HG03469 (cell line): ENCODE measurements around the gene STK4.

ENCODE experiments used
- ATAC-seq: cut with Tn5 transposase; IDR thresholded peaks from one replicate; pipeline ENCODE4 v1.9.1; 2021; ENCODE audit warnings: mild to moderate bottlenecking, moderate library complexity, moderate number of reproducible peaks; ENCODE audit not compliant: unreplicated experiment

STK4 gene

DNA sequence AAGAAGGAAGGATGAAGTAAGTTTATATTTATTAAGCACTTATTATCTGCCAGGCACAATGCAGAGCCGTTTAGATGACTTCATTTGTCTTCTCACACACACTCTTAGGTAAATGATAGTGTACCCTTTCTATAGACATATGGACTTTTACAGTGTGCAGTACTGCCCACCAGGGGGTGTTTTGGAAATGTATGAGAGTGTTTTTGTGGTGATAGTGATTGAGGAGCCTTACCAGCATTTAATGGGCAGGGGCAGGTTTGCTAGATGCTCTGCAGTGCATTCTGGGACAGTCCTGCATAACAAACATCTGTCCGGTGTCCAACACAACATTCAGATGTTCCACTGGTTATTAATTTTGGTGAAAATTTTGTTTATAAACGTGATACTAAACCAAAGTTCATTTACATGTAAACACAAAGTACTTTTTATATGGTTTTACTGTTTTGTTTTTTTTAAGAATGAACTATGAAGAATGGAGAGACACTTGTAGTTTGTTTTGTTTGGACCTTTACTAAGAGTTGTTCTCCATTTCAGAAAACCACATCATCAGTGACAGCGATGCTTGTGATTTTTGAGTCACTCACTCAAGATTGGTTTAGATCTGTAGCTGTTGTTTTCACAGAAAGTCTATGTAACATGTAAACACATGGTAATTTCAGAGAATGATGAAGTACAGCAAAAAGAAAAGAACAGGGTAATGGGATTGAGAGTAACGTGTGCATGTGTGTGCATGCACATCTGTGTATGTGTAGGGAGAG, 114.7 kb downstream of the STK4 start:
- no peak for ATAC-seq

DNA sequence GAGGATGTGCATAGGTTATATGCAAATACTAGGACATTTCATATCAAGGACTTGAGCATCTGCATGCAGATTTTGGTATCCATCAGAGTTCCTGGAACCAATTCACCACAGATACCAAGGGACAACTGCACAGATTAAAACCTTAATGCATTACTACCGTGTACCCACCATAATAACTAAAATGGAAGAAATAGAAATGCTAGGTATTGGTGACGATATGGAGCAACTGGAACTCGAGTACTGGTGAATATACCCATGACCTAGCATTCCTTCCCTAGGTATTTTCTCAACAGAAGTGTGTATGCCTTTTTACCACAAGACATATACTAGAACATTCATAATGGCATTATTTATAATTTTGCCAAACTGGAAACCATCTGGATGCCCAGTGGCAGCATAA, 116.2 kb downstream of the STK4 start:
- ATAC-seq: no peak

DNA sequence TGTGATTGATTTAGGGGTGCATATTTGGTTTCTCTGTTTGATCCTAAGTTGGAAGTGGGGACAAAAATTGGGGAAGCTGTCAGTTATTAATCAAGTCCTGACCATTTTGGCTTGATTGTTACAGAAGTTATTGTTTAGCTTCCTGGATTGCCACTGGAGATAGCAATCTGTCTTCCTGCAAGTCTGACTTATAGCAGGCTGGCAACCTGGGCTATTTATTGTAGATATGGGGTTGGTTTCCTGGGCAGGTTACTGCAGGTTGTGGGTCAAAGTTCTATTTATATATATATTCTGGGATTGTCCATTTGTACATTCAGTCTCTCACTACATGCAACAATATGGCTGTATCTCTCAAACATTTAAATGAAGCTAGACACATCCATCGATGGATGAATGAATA, 116.8 kb downstream of the STK4 start:
- no peak for ATAC-seq

DNA sequence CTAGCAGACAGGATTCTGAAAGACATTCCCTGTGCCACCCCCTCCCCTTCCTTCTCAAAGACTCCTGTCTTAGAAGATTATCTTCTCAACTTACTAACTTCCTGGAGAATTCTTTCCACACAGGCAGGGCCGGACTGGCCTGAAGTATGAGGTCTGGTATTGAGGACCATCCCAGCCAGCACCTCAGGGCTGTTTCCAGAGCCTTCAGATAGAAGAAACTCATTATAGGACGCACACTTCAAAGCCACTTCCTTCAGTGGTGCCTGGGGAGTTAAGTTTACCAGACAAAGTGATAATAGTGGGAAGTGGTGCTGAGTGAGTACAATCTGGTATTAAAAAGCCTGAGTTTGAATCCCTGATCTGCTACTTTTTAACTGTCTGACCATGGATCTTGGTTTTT, 119.0 kb downstream of the STK4 start:
- no peak for ATAC-seq

DNA sequence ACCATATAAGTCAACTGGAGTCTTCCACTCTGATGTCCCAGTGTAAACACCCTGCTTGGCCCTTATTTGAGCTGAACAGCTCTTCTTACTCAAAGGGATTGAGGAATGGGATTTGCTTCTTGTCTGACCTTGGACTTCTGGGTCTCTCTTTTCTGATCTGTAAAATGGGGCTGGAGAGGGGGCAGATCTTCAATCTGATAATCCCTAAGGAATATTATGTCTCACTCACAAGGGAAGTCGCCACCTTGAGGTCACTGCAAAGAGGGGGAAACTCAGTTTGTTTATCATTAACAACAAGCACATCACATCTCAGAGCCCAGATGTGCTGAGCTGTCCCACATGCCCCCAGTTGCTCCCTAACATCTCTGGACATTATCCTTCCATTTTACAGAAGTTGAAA, 119.6 kb downstream of the STK4 start:
- ATAC-seq: no peak

DNA sequence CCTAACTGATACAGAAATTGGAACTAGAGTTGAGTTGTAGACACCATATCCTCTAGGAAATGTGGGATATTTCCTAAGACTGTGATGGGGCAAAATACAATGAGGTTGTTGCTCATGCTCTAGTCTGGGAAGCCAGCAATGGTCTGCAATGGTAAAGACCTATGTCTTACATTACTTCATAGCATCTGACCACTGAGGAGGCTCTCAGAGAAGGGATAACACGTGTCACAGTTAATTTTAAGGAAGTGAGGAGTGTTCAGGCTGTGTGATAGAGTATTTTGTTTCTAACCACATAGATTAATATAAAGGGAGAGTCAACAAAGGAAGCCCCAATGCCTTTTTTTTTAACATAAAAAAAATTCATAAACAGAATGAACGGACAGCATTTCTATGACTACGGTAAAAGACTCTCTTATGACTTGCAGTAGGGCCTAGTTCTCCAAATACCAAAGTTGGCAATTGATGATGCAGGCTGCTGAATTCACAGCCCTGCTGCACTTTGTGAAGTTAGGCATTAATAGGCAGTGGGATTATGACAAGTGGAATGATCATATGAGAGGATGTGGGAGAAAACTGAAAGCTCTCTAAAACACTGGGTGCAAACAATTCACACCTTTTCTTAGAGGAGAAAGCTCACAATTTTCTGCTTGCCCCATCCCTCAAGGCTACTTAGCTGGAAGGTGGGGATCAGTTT, 120.9 kb downstream of the STK4 start:
- ATAC-seq: no peak

DNA sequence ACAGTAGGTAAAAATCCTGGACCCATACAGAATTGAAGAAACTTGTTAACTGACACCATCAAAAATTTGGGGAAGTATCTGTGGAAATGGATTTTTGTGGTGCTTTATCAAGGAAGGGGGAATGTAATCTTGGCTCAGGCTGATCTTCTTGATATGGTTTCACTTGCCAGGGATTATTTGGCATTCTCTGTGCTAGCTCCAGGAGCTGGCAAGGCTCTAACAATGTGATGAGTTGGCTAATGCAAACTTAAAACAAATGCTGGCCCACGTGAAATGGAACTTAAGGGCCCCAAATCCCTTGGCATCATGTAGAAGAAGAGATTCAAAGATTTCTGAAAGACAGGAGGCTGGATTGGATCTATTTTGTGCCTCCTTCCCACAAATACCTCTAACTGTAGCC, 121.5 kb downstream of the STK4 start:
- no peak for ATAC-seq

DNA sequence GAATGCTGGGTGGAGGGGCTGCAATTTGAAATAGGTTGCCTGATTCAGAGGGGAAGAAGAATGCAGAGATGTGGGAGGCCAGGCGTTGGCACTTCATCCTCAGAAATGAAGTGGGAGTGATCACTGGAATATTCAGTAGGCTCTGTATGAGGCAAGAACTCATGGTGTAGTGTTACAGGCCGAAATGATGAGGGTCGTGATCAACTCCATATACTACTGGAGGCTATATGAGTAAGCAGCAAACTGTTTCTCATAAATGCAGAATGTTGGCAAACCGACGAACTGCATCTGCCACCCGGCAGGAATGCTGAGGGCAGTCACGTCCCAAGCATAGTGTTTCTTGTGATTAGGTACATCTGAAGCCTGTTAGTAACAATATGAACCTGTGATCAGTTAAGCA, 121.9 kb downstream of the STK4 start:
- ATAC-seq: no peak

DNA sequence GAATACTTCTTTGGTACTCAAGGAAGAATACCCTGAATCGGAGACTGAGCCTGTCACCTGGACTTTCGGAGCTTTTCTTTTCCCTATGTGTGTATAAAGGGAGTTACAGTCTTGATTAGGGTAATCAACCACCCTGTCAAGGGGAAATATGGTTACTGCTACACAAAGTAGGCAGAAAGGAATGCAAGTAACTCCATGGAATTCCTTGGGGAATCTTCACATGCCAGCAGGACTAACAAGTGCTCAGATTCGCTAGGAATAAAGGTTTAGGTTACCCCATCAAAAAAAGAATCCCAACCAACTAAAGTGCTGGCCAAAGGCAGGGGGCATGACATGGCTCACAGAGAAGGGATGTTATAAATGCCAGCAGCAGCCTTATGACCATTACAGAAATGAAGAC, 124.2 kb downstream of the STK4 start:
- ATAC-seq: no peak

DNA sequence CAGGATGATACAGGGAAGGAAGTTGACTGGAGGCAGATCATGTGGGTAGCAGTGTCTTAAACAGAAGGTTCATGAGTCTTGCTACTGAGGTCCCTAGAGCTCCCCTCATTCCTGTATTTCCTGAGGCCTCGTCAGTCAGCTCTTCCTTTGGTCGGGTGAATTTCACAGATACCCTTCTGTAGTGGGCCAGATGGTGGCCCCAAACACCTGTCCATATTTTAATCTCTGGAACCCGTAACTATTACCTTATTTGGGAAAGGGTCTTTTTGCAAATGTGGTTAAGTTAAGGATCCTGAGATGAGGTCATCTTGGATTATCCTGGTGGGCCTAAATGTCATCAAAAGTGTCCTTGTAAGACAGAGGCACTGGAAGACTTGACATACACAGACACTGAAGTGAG, 125.1 kb downstream of the STK4 start:
- no peak for ATAC-seq

DNA sequence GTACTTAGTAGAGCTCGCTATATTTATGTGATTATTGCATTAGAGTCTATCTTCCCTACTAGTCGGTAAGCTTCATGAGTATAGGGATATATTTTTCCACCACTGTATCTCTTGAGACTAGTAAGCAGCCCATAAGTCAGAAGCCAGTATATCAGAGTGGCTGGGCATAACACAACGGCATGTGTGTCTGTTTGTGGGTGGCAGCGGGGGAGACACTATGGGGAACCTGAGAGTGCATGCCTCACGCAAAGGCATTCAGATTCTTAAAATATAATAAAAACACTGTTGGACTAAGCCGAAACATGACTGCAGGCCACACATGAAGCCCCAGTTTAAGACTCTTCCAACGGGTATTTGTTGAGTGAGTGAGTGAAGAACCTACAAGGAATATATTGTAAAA, 126.6 kb downstream of the STK4 start:
- ATAC-seq: no peak

DNA sequence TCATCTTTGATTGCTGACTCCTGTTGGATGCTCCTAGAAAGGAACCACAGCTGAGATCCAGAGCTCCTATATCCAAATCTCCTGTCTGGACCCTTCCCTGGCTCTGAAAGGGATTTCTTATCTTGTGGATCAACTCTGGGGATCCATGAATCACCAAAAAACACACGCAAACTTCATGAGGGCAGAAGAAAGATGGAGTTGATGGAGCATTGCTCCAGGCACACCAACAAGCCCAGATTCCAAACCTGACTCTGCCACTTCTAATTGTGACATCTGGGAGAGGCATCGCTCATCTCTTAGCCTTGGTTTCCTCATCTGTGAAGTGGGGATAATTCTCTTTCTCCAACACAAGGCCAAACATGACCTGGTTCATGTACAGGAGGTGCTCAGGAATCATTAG, 127.9 kb downstream of the STK4 start:
- ATAC-seq: no peak

DNA sequence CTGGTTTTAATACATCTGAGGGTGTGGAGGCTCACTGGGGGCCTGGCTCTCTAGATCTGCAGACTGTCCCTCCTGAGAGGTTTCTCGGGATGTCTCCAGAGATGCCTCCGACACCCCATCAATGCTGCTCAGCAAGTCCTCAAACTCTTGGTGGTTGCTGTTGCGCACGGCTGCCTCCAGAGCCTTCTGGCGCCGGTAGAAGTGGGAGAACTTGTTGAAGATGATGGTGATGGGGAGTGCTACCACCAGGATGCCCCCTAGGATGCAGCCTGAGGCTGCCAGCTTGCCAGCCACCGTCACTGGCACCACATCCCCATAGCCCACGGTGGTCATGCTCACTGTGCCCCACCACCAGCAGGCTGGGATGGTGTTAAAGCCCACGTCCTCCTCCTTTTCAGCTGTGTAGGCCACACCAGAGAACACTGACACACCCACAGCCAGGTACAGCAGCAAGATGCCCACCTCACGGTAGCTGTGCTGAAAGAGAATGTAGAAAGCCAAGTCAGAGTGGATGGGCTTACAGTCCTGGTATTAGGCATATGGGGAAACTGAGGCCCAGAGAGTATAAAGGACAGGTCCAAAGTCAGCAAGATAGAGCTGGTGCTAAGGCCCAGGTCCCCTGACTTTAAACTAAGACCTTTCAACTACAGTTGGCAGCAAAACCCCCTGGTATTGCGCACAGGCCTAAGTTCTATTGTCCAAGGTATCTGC, 128.7 kb downstream of the STK4 start:
- ATAC-seq: no peak

DNA sequence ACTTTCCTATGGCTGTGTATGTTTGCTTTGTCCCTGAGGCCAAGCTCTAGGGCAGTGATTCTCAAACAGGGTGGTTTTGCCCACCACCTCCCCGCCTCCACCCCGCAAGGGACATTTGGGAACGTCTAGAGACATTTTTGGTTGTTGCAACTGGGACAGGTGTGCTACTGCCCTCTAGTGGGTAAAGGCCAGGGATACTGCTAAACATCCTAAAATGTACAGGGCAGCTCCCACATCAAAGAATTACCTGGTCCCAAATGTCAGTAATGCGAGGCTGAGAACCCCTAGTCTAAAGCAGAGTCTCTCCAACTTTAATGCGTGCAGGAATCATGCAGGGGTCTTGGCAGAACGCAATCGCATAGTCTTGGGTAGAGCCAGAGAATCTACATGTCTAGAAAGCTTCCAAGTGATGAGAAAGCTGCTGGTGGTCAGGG, 129.5 kb downstream of the STK4 start:
- ATAC-seq: no peak

DNA sequence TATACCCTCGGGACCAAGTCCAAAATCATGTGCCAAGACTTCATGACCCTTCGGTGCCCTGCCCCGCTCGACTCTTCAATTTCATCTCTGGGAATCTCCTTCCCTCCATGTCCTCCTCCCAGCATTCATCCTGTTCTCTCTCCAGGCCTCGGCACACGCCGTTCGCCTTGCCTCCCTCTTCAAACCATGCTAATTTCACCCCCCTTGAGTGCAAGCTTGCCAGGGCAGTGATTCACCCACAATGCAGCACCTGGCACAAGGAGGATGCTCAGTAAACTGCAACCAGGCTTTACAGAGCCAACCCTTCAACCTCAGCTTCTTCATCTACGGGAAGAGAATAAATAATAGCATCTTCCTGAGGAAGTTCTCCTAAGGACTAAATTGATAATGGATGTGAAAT, 130.5 kb downstream of the STK4 start:
- ATAC-seq: no peak

DNA sequence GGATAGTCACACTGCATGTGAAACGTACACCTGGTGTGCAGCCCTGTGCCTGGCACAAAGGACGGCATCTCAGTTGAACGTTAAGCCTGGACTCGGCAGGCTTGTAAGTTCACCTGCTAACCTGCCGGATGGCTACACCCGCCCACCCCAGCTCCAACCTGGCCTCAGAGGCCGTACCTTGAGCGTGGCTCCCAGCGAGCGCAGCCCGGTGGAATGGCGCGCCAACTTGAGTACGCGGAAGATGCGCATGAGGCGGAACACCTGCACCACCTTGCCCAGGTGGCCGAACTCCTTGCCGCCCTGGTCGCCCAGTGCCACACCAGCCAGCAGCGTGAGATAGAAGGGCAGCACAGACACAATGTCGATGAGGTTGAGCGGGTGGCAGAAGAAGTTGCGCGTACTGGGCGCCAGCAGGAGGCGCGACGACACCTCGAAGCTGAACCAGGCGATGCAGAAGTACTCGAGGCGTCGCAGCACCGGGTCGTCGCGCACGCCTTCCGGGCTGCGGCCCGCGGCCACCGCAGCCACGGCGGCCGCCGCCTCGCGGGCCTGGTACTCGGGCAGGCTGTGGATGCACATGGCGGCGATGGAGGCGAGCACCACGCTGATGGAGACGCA, 131.3 kb downstream of the STK4 start:
- ATAC-seq: no peak

DNA sequence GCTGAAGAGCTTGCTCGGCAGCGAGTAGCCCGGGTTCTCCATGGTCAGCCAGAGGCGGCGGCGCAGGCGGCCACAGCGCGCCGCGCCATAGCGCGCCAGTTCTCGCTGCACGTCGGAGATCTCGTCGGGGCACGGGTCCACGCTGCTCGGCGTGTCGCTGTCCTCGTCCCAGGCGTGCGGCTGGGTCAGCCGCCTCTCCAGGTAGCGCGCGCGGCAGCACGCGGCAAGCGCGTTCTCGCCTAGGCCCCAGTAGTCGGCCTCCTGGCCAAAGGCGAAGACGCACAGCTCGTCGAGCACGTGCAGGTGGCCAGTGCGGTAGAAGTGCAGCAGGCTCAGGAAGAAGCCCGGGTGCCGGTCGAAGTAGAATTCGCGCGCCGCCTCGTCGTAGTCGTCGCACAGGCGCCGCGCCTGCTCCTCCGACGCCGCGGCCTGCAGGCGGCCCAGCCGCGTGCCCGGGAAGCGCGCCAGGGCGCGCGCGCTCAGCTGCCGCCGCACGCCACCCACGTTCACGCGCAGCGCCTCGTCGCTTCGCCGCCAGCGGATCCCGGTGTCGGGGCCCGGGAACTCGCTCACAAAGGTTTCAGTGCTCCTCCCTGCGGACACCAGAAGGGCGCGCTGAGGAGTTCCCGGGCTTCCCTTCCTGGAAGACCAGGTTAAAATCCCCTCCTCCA, 131.9 kb downstream of the STK4 start:
- ATAC-seq: no peak

DNA sequence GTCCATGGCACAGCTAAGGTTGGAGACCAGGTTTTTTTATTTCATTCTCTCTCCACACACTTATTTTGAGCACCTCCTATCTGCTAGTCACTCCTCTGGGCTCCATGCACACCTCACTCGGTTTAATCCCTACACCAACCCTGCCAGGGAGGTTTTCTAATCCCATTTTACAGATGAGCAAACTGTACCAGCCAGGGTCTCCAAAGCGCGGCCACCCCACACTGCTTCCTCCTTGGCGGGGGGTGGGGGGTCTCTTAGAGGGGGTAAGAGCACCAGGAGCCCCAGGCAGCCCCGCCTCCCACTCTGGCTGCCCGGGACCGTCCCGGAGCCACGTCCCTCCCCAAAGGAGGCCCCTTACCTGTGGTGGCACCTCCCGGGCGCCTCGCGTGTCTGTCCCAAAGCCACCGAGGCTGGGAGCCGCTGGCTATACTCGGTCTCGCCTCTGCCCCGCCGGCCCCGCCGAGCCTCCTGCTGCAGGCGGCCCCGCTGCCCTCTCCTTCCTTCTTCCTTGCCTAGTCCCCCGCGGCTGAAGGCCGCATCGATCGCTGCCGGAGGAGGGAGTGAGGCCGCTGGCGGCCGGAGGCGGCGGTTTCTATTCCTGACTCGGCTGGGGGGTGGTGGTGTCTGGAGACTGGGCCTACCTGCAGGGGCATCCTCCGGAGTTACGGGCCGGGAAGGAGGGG, 134.4 kb downstream of the STK4 start, which contains the start of gene KCNS1:
Gene KCNS1 (minus strand): TSS at position 565 of the 683 bp plus-strand sequence. CDS start 1,891 bp downstream, outside the sequence.
- ATAC-seq: no peak

DNA sequence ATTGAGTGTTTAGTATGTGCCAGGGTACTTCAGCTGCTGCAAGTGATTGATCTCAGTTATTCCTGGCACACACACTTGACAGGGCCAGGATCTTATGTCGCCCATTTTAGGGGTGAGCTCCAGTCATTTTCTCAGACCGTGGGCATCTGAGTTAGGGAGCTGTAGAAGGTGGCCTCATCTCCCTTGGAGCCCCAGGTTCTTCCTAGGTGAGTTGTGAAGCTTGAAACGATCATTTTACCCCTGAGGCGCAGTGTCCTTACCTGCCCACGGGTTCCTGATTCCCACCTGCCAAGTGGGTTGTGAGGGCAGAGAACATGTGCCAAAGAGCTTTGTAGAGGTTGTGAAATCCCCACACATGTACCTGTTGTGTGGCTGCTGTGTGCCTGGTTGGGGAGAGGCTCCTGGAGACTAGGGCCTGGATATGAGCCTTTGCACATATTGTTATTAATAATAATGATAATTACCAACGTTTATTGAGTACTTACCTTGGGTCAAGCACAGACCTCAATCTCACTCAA, 135.1 kb downstream of the STK4 start:
- ATAC-seq: no peak

DNA sequence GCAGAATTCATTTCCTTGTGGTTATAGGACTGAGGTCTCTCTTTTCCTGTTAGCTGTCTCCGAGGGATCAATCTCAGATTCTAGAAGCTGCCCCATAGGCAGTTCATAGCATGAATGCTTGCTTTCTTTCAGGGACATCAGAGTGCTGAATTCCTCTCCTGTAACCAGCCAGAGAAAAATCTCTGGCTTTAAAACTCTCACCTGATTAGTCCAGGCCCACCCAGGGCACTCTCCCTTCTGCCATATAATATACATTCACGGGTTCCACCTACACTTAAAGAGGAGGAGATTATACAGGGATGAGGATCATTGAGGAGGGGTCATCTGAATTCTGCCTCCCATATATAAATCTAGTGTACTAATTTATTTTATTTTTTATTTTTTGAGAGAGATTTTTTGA, 136.8 kb downstream of the STK4 start:
- no peak for ATAC-seq
